ENCODE data around the gene SLC35F3. TPM values are rescaled to one million over a fixed set of nuclear protein-coding genes. Genes with fewer than 3 reads are reported as not detected.

SLC35F3 gene
- total and polyA plus RNA-seq, 2 experiments from 2014 or later: 0.80 to 1.3 TPM

GRCh38 chr1:234372011-234372757 is 467.7 kb downstream of the SLC35F3 start:
- Histone ChIP-seq H3K4me1 (ENCODE audit: insufficient read depth) (peaks cover 11% of the 10 kb centered on the region), H4K20me1 (ENCODE audit: insufficient read depth, poor library complexity, severe bottlenecking) (no peaks in the 10 kb centered on the region), H3K4me2 (peak overlapping the region; percentile 69), H3K9me3 (ENCODE audit: low read depth) (no peaks in the 10 kb centered on the region), H3K79me2 (peaks cover 19% of the 10 kb centered on the region), H3K27ac (peak overlapping the region; percentile 99), H3K4me3 (peak overlapping the region; percentile 66), H2AFZ (peak overlapping the region; percentile 45), H3K27me3 (peaks cover 4% of the 10 kb centered on the region), H3K36me3 (replicated peaks; ENCODE audit: insufficient read depth, low read depth) (no peaks in the 10 kb centered on the region), H3K9me2 (replicated peaks; ENCODE audit: insufficient read depth) (no peaks in the 10 kb centered on the region)
- no peak for TF ChIP-seq EZH2 (IDR thresholded peaks at IDR 0.05; ENCODE audit: borderline replicate concordance)
- TF ChIP-seq EZH2phosphoT487 (IDR thresholded peaks at IDR 0.05; ENCODE audit: low read depth, severe bottlenecking, unreplicated experiment): no peak
- TF ChIP-seq CTCF (IDR thresholded peaks at IDR 0.05; ENCODE audit: poor library complexity): no peak
- 68% methylated on average over 9 of the region's 9 CpGs for WGBS (ENCODE audit: low lambda C conversion rate, missing lambda C conversion rate)
- no peak for DNase-seq (ENCODE audit: low spot score)

GRCh38 chr1:234373064-234373958 is 468.8 kb downstream of the SLC35F3 start, which contains the start of gene COA6:
TSS of gene COA6 (plus strand) at chr1:234373456. CDS start at chr1:234373467, 11 bp downstream.
- H2AFZ ChIP-seq: peak within 1 kb of the TSS; percentile 89
- no peaks in the 10 kb centered on the region for H3K9me3 ChIP-seq (ENCODE audit: low read depth)
- peaks cover 19% of the 10 kb centered on the region for H3K79me2 ChIP-seq
- H3K9me2 ChIP-seq (replicated peaks; ENCODE audit: insufficient read depth): no peaks in the 10 kb centered on the region
- H3K27ac ChIP-seq: peak within 1 kb of the TSS; percentile 99
- TF ChIP-seq EZH2 (IDR thresholded peaks at IDR 0.05; ENCODE audit: borderline replicate concordance) (no peak), CTCF (IDR thresholded peaks at IDR 0.05; ENCODE audit: poor library complexity) (no peak), EZH2phosphoT487 (IDR thresholded peaks at IDR 0.05; ENCODE audit: low read depth, severe bottlenecking, unreplicated experiment) (no peak)
- peaks cover 4% of the 10 kb centered on the region for H3K27me3 ChIP-seq
- H3K4me2 ChIP-seq: peak within 1 kb of the TSS; percentile 87
- H4K20me1 ChIP-seq (ENCODE audit: insufficient read depth, poor library complexity, severe bottlenecking): no peaks in the 10 kb centered on the region
- H3K4me3 ChIP-seq: peak within 1 kb of the TSS; percentile 66
- no peaks in the 10 kb centered on the region for H3K36me3 ChIP-seq (replicated peaks; ENCODE audit: insufficient read depth, low read depth)
- WGBS (ENCODE audit: low lambda C conversion rate, missing lambda C conversion rate): under 1% methylated on average over 60 of the region's 62 CpGs
- DNase-seq (ENCODE audit: low spot score): peak; percentile 95
- H3K4me1 ChIP-seq (ENCODE audit: insufficient read depth): peaks cover 11% of the 10 kb centered on the region

GRCh38 chr1:234373959-234374254 is 469.4 kb downstream of the SLC35F3 start:
- Histone ChIP-seq H3K79me2 (peaks cover 19% of the 10 kb centered on the region), H3K27me3 (peaks cover 4% of the 10 kb centered on the region), H3K27ac (peak overlapping the region; percentile 99), H3K9me2 (replicated peaks; ENCODE audit: insufficient read depth) (no peaks in the 10 kb centered on the region), H4K20me1 (ENCODE audit: insufficient read depth, poor library complexity, severe bottlenecking) (no peaks in the 10 kb centered on the region), H2AFZ (peak overlapping the region; percentile 89), H3K4me1 (ENCODE audit: insufficient read depth) (peaks cover 11% of the 10 kb centered on the region), H3K4me3 (peak overlapping the region; percentile 66), H3K36me3 (replicated peaks; ENCODE audit: insufficient read depth, low read depth) (no peaks in the 10 kb centered on the region), H3K9me3 (ENCODE audit: low read depth) (no peaks in the 10 kb centered on the region), H3K4me2 (peak overlapping the region; percentile 87)
- TF ChIP-seq EZH2phosphoT487 (IDR thresholded peaks at IDR 0.05; ENCODE audit: low read depth, severe bottlenecking, unreplicated experiment): no peak
- TF ChIP-seq CTCF (IDR thresholded peaks at IDR 0.05; ENCODE audit: poor library complexity): no peak
- TF ChIP-seq EZH2 (IDR thresholded peaks at IDR 0.05; ENCODE audit: borderline replicate concordance): no peak
- 10% methylated on average over 6 of the region's 6 CpGs for WGBS (ENCODE audit: low lambda C conversion rate, missing lambda C conversion rate)
- no peak for DNase-seq (ENCODE audit: low spot score)

Small RNA genes lying within 50 kb of the gene (microRNA-seq; reads per million reads assigned to microRNA genes)
- not detected for gene MIR4671

Small RNA genes lying within 50 kb of the gene (small RNA-seq; reads per million reads assigned to genes)
- not detected for gene MIR4671
